ENCODE data around the gene CYP39A1.

Gene CYP39A1

DNA sequence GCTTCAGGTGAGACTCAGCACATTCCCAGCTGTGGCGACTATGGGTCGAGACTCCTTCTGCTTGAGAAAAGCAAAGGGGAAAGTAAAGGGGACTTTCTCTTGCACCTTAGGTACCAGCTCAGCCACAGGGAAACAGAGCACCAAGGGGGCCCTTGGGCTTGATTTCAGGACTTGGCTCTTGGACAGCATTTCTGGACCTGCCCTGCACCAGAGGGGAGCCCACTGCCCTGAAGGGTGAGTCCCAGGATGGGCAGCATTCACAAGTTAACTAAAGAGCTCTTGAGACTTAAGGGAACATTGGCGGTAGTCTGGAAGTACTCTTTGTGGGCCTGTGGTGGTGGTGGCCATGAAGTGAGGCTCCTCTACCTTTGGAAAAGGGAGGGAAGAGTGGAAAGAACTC lies 111.1 kb downstream of the CYP39A1 start:
- TF ChIP-seq, protein P1, sequence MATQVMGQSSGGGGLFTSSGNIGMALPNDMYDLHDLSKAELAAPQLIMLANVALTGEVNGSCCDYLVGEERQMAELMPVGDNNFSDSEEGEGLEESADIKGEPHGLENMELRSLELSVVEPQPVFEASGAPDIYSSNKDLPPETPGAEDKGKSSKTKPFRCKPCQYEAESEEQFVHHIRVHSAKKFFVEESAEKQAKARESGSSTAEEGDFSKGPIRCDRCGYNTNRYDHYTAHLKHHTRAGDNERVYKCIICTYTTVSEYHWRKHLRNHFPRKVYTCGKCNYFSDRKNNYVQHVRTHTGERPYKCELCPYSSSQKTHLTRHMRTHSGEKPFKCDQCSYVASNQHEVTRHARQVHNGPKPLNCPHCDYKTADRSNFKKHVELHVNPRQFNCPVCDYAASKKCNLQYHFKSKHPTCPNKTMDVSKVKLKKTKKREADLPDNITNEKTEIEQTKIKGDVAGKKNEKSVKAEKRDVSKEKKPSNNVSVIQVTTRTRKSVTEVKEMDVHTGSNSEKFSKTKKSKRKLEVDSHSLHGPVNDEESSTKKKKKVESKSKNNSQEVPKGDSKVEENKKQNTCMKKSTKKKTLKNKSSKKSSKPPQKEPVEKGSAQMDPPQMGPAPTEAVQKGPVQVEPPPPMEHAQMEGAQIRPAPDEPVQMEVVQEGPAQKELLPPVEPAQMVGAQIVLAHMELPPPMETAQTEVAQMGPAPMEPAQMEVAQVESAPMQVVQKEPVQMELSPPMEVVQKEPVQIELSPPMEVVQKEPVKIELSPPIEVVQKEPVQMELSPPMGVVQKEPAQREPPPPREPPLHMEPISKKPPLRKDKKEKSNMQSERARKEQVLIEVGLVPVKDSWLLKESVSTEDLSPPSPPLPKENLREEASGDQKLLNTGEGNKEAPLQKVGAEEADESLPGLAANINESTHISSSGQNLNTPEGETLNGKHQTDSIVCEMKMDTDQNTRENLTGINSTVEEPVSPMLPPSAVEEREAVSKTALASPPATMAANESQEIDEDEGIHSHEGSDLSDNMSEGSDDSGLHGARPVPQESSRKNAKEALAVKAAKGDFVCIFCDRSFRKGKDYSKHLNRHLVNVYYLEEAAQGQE (IDR thresholded peaks at IDR 0.05; ENCODE audit: insufficient replicate concordance, low read depth): peak; percentile 78
- no peak for TF ChIP-seq SPI1 (IDR thresholded peaks at IDR 0.05; ENCODE audit: borderline replicate concordance, low read depth)
- no peaks in the 10 kb centered on the region for H3K27me3 ChIP-seq (ENCODE audit: insufficient read depth, poor library complexity, severe bottlenecking)
- no peak overlapping the region for H3K27ac ChIP-seq (replicated peaks)
- DNase-seq (ENCODE audit: low read depth in 1 of 2, low spot score in 1 of 2): no peak
- H3K4me3 ChIP-seq (replicated peaks; ENCODE audit: insufficient read depth, low read length): no peak overlapping the region

DNA sequence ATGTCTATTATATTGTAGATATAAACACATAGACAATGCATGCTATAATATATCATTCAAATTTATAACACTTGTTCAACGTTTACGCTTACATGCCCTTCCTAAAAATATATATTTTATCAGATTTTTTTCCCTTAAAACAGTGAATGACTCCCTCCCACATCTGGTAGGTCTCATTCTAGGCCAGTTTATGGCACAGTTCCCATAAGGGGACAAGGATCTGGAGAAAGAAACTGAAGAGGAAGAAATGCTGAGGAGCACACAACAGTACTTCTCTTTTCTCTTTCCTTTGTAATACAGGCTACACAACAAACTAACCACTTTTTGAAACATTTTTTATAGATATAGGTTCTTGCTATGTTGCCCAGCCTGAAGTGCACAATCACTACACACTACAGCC lies 112.8 kb downstream of the CYP39A1 start:
- H3K27ac ChIP-seq (replicated peaks): no peak overlapping the region
- no peak overlapping the region for H3K4me3 ChIP-seq (replicated peaks; ENCODE audit: insufficient read depth, low read length)
- no peaks in the 10 kb centered on the region for H3K27me3 ChIP-seq (ENCODE audit: insufficient read depth, poor library complexity, severe bottlenecking)
- DNase-seq (ENCODE audit: low read depth in 1 of 2, low spot score in 1 of 2): no peak
- TF ChIP-seq, protein P2, sequence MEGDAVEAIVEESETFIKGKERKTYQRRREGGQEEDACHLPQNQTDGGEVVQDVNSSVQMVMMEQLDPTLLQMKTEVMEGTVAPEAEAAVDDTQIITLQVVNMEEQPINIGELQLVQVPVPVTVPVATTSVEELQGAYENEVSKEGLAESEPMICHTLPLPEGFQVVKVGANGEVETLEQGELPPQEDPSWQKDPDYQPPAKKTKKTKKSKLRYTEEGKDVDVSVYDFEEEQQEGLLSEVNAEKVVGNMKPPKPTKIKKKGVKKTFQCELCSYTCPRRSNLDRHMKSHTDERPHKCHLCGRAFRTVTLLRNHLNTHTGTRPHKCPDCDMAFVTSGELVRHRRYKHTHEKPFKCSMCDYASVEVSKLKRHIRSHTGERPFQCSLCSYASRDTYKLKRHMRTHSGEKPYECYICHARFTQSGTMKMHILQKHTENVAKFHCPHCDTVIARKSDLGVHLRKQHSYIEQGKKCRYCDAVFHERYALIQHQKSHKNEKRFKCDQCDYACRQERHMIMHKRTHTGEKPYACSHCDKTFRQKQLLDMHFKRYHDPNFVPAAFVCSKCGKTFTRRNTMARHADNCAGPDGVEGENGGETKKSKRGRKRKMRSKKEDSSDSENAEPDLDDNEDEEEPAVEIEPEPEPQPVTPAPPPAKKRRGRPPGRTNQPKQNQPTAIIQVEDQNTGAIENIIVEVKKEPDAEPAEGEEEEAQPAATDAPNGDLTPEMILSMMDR (IDR thresholded peaks at IDR 0.05; ENCODE audit: insufficient read depth, low read length): no peak
- no peak for TF ChIP-seq SPI1 (IDR thresholded peaks at IDR 0.05; ENCODE audit: borderline replicate concordance, low read depth)
- TF ChIP-seq, protein P1 (IDR thresholded peaks at IDR 0.05; ENCODE audit: insufficient replicate concordance, low read depth): no peak
- TF ChIP-seq POLR2AphosphoS5 (IDR thresholded peaks at IDR 0.05; ENCODE audit: low read depth): no peak
- TF ChIP-seq GABPA (IDR thresholded peaks at IDR 0.05; ENCODE audit: low read depth): no peak

DNA sequence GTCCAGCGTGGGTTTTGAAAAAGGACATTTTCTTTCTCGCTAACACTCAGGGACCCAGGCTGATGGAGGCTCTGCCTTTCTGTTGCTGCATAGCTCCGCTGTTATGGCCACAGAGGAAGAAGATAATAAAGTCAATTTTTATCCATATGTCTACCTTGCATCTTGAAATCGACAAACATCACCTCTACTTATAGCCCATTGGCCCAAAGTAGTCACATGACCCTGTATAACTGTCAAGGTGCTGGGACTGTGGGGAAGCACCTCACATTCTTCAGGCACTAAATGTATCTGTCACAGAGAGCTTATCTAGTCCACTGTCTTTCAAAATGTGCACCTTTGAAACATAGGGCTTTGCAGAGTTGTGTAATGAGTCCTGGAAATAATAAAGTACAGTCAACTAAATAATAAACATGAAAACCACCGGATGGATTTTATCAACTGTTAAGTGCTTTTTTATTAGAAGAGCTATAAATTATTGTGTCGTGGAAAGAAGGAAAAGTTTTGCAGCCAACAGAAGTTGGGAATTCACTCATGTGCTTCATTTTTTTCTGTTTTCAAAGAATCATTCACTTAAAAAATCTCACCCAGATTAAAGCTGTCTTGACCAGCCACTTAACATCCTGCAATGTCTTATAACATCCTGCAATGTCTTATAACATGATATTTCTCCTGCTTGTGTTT lies 113.7 kb downstream of the CYP39A1 start:
- no peaks in the 10 kb centered on the region for H3K27me3 ChIP-seq (ENCODE audit: insufficient read depth, poor library complexity, severe bottlenecking)
- no peak overlapping the region for H3K4me3 ChIP-seq (replicated peaks; ENCODE audit: insufficient read depth, low read length)
- TF ChIP-seq, protein P1 (IDR thresholded peaks at IDR 0.05; ENCODE audit: insufficient replicate concordance, low read depth): no peak
- TF ChIP-seq SPI1 (IDR thresholded peaks at IDR 0.05; ENCODE audit: borderline replicate concordance, low read depth): no peak
- TF ChIP-seq, protein P2 (IDR thresholded peaks at IDR 0.05; ENCODE audit: insufficient read depth, low read length): no peak
- no peak for DNase-seq (ENCODE audit: low read depth in 1 of 2, low spot score in 1 of 2)
- no peak overlapping the region for H3K27ac ChIP-seq (replicated peaks)

Measured in HL-60 (cell line).